BJ (cell line): ENCODE measurements around the gene WDFY3. TPM values are rescaled to one million over a fixed set of nuclear protein-coding genes. Genes with fewer than 3 reads are reported as not detected.
A peak's percentile ranks its signal among the peaks of the same experiment; 100 is the strongest.

Source experiments
- CTCF ChIA-PET: fragments of 350-600 bp; formaldehyde crosslinking; extraction: SDS; loops from one replicate; lab custom pipeline; 2021; ENCODE audit warnings: antibody characterized with exemption, inconsistent platforms; lab: Yijun Ruan, JAX
- POLR2A ChIA-PET: fragments of 300-600 bp; sonication (Branson Sonifier 250); formaldehyde crosslinking; extraction: SDS; loops from one replicate; lab custom pipeline; 2021; ENCODE audit warnings: antibody characterized with exemption; lab: Charles Lee
- DNase-seq: peaks from one replicate; pipeline ENCODE4 v3.0.0-alpha.2; 2011; ENCODE audit warnings: low read depth
- H3K27me3 ChIP-seq: 2 replicates; pipeline ENCODE4 v1.6.0; 2011; ENCODE audit warnings: low read length; ENCODE audit not compliant: control insufficient read depth, insufficient read depth
- H3K36me3 ChIP-seq: 2 replicates; pipeline ENCODE4 v1.5.1; 2011; ENCODE audit warnings: low read length; ENCODE audit not compliant: control insufficient read depth, insufficient read depth
- H3K4me3 ChIP-seq: 2 replicates; pipeline ENCODE4 v1.5.1; 2011; ENCODE audit warnings: low read depth, mild to moderate bottlenecking, control low read depth, low read length
- polyA plus RNA-seq: library from polyadenylated mRNA; depleted of rRNA; stranded (reverse); fragments of >200 nt; gene quantifications from 2 replicates; pipeline ENCODE4 v1.2.3, GENCODE V29; 2011
- TF ChIP-seq, protein P1 (sequence below): IDR thresholded peaks from 2 replicates; pipeline ENCODE4 v1.5.1; 2011; ENCODE audit warnings: low read depth, mild to moderate bottlenecking, control low read depth, inconsistent platforms, low read length, moderate library complexity; ENCODE audit not compliant: insufficient read depth

Gene WDFY3
- polyA plus RNA-seq, 1 experiment = 28.8 TPM

DNA sequence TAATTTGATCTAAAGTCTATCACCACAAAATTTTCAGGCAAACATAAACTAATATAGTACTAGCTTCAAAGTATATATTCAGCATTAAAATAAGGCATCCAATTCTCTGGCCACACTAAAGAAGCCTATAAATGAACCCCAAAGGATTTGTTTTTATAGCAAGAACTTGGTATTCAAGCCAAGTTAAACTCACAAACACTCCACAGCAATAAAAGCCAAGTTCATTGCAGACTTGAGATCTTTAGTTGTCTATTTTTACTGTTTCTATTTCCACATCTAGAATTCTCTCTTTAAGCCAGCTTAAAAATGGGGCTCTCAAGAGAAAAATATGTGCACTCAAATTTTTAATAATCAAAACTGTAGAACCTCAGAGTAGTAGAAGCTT is 51.1 kb downstream of the WDFY3 start:
- DNase-seq = peak; percentile 17

DNA sequence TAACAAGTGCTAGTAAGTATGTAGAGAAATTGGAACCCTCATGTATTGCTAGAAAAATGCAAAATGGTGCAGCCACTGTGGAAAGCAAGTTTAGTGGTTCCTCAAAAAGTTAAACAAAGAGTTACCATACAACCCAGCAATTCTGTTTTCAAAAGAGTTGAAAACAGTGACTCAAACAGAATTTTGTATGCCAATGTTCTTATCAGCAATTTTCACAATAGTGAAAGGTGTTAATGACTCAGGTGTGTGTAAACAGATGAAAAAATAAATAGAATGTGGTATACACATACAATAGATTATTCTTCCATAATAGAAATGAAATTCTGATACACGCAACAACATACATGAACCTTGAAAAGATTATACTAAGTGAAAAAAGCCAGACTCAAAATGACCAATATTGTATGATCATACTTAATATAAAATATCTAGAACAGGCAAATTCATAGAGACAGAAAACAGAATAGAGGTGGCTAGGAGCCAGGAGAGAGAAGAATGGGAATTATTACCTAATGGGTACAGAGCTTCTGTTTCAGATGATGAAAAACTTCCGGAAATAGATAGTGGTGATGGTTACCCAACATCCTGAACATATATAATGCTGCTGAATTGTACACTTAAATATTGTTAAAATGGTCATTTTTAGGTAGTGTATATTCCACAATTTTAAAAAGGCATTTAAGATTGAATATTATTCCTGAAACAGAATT is 51.6 kb downstream of the WDFY3 start:
- Histone ChIP-seq H3K4me3 (no peak overlapping the region), H3K27me3 (no peaks in the 10 kb centered on the region), H3K36me3 (no peaks in the 10 kb centered on the region)
- ChIA-PET CTCF (no interaction called here), POLR2A (no interaction called here)
- DNase-seq = no peak
- TF ChIP-seq, protein P1, sequence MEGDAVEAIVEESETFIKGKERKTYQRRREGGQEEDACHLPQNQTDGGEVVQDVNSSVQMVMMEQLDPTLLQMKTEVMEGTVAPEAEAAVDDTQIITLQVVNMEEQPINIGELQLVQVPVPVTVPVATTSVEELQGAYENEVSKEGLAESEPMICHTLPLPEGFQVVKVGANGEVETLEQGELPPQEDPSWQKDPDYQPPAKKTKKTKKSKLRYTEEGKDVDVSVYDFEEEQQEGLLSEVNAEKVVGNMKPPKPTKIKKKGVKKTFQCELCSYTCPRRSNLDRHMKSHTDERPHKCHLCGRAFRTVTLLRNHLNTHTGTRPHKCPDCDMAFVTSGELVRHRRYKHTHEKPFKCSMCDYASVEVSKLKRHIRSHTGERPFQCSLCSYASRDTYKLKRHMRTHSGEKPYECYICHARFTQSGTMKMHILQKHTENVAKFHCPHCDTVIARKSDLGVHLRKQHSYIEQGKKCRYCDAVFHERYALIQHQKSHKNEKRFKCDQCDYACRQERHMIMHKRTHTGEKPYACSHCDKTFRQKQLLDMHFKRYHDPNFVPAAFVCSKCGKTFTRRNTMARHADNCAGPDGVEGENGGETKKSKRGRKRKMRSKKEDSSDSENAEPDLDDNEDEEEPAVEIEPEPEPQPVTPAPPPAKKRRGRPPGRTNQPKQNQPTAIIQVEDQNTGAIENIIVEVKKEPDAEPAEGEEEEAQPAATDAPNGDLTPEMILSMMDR = no peak

More for the DNA sequence above, 51.1 kb downstream of the WDFY3 start:
- CTCF ChIA-PET = no interaction called here
- Histone ChIP-seq H3K27me3 (no peaks in the 10 kb centered on the region), H3K4me3 (no peak overlapping the region), H3K36me3 (no peaks in the 10 kb centered on the region)
- TF ChIP-seq, protein P1 = no peak
- POLR2A ChIA-PET = no interaction called here

DNA sequence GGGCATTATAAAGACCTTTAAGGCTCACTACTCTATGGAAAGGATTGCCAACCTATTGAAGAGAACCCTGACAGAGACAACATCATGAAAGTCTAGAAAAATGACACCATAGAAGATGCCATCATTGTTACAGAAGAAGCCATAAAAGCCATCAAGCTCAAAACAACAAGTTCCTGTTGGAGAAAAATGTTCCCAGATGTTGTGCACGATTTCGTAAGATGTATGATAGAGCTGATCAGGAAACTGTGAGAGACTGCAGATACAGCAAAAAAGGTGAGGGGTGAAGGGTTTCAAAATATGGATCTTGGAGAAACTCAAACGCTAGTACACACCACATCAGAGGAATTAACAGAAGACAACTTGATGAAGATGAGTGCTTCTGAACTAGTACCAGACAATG is 53.3 kb downstream of the WDFY3 start:
- no peak overlapping the region for H3K4me3 ChIP-seq
- POLR2A ChIA-PET = no interaction called here
- TF ChIP-seq, protein P1 = no peak
- DNase-seq = no peak
- H3K36me3 ChIP-seq = no peaks in the 10 kb centered on the region
- CTCF ChIA-PET = interaction anchor here (1.6 kb wide), 1 partner anchor 12 kb away, joined by 3 read pairs; no protein-coding TSS in a partner anchor
- no peaks in the 10 kb centered on the region for H3K27me3 ChIP-seq

DNA sequence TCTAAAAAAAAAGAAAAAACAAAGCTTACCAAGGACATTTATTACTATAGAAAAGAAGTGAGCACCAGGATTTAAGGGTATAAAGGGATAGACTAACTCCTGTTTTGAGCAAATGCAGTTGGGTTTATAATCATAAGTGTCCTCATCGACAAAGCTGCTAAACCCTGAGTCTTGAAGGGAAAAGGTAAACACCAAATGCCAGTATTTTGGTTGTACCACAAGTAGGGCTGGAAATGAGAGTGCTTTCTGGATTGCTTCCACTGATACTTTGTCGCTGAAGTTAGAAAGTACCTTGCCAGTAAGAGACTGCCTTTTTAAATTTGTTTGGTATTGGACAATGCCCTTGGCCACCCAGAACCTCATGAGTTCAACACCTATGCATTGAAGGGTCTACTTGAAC is 53.7 kb downstream of the WDFY3 start:
- CTCF ChIA-PET = interaction anchor here (1.6 kb wide), 1 partner anchor 12 kb away, joined by 3 read pairs; no protein-coding TSS in a partner anchor
- TF ChIP-seq, protein P1 = no peak

DNA sequence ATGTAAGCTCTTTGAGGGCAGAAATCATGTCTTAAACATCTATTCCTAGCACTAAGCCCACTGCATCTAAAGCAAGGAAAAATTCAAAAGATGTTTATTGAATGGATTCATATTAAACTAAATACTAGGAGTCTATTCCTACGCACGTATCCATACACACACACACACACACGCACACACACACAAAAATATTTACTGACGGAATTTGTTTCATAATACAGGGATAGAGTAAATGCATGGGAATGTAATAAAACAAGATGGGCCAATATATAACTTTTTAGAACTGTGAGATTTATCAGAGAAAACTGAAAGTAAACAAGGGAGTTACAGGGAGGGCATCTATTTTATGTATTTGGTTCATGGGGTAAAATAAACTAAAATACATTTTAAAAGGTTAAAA is 57.6 kb downstream of the WDFY3 start:
- no peak for DNase-seq
- CTCF ChIA-PET = interaction anchor here (1.1 kb wide), 1 partner anchor 10 kb away, joined by 3 read pairs; no protein-coding TSS in a partner anchor
- Histone ChIP-seq H3K27me3 (no peaks in the 10 kb centered on the region), H3K4me3 (no peak overlapping the region), H3K36me3 (peaks cover 1% of the 10 kb centered on the region; the same call in 1 of the 2 replicates)
- POLR2A ChIA-PET = no interaction called here
- TF ChIP-seq, protein P1 = no peak

More for the DNA sequence above, 53.7 kb downstream of the WDFY3 start:
- Histone ChIP-seq H3K4me3 (no peak overlapping the region), H3K27me3 (no peaks in the 10 kb centered on the region), H3K36me3 (no peaks in the 10 kb centered on the region)
- DNase-seq = no peak
- POLR2A ChIA-PET = no interaction called here
